GM19397 (cell line): Measurements from ENCODE around the gene CAMK1.

Experiments
- ATAC-seq: cut with Tn5 transposase; IDR thresholded peaks from one replicate; pipeline ENCODE4 v1.9.1; 2021; ENCODE audit warnings: mild to moderate bottlenecking, moderate library complexity; ENCODE audit not compliant: unreplicated experiment

CAMK1 gene

DNA sequence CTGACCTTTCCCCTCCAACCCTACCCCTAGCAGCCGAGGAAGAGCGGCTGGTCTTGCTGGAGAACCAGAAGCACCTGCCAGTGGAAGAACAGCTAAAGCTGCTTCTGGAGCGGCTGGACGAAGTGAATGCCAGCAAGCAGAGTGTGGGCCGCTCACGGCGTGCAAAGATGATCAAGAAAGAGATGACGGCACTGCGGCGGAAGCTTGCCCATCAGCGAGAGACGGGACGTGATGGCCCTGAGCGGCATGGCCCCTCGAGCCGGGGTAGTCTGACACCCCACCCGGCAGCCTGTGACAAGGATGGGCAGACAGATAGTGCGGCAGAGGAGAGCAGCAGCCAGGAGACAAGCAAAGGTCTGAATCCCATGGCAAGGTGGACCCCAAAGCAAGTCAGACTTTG, 26.2 kb downstream of the CAMK1 start:
- ATAC-seq = no peak

DNA sequence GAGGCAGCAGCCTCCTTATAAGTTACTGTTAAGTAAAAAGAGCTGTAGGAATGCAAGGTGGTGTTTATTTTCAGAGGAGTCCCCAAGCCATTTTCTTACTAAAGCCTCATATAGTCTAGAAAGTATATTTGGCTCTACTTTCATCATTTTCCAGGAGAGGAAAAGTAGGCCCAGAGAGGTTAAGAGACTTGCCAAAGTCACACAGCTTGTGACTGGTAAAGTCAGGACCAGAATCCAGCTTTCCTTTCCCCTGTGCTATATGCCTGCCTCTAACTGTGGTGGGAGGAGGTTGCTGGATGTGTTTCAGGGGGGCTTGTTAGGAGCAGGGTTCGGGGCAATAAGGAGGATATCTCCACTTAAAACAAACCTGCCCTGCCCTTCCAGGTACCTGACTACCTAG, 27.2 kb downstream of the CAMK1 start:
- ATAC-seq = no peak

DNA sequence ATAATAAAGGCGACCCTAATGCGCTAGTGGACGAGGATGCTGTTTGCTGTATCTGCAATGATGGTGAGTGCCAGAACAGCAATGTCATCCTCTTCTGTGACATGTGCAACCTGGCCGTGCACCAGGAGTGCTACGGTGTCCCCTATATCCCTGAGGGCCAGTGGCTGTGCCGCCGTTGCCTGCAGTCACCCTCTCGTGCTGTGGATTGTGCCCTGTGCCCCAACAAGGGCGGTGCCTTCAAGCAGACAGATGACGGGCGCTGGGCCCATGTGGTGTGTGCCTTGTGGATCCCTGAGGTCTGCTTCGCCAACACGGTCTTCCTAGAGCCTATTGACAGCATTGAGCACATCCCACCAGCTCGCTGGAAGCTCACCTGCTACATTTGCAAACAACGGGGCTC, 30.6 kb downstream of the CAMK1 start:
- no peak for ATAC-seq

DNA sequence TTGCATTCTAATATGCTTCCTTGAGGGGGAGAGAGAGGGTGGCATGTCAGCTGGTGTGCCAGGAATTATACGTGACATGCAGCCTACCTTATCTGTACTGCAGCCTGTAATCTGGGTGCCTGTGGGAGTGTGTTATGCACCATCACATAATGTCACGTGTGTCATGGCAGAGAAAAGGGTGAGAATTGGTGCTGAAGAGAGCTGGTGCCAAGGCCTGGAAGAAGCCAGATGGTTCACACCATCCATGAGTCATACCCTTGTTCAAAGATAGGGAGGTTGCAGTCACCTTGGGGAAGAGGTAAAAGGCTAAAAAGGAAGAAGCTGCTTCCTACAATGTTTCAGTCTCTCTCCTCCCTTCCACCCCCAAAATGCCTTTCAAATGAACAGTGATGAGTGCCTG, 32.9 kb downstream of the CAMK1 start:
- ATAC-seq = no peak

DNA sequence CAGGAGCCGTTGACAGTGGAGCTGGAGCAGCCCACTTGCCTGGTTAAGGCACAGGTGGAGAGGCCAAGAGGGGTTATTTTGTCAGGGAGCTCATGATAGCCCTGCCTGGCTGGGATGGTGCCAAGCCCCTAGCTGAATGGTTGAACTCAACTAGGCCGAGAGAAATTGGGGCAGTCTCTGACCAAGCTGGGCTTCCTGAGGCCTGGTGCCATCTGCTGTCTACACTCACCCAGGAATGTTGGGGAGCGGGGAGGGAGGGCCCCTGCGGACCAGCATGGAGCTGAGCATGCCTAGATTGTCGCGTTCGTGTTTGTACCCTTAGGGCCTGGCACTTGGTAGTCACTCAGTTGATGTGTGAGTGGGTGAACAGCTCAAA, 37.0 kb downstream of the CAMK1 start:
- no peak for ATAC-seq

DNA sequence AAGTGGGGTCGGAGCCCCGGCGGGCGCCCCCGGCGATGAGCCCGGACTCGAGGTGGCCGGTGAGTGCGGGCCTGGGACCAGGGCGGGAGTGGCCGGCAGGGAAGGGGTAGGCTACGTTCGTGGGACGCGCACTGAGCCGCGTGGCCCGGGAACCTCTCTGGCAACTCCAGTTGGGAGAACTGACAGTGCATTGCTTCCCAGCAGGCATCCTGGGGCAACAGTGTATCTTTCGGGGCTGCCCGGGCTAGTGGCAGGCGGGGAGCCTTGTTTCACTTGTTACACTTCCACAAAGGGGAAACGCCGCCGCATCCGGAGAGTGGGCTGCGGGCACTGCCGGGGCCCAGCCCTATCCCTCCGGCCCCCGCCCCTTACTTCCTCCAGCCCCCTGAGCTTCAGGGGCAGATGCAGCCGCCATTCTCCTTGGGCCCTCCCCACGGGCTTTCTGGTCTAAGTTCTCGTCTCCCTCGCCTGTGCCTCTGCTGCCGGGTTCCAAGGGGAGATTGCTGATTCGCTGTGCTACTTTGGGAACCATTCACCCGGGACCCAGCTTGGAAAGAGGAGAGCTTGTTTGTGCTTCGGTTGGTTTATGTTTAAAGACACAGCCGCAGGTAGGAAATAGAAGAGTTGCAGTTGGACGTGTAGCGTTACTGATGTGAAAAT, 37.5 kb downstream of the CAMK1 start:
- peak; percentile 5 for ATAC-seq

DNA sequence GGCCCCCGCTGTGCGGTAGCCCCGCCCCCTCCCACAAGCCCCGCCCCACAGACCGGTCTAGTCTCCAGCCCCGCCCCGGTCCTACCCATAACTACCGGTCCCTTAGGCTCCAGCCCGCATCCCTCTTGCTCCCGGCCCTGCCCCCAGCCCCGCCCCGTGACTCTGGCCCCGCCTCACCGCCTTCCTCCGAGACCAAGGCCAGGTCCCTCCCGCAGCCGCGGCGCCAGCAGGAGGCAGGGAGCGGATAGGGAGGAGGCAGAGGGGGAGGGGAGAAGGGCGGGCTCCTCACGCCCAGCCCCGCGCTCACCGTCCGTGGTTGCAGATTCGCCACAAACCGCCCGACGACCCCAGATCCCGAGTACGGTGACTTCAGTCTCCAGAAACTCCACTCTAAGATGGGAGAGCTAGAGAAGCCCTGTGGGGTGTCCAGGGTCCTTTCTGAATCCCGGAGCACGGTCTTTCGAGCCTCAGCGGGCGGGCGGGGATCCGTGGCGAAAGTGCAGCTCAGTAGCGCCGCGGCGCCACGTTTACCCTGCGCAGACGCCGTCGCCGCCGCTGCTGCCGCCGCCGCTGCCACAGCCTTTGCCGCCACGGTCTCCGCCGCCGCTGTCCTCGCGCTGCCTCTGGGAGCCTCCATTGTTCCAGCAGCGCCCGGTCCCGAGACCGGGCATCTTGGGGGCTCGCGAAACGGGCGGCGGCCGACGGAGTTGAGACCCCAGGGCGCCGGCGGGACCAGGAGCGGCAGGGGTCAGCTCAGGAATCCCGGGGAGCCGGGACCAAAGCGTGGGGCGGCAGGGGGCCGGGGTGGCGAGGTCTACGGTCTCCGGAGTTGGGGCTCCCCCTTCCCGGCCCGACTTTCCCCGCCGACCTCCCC, 38.3 kb downstream of the CAMK1 start, which contains the start of gene BRPF1:
BRPF1 (plus strand) TSS at position 530 of the 874 bp plus-strand sequence. CDS start 2,406 bp downstream, outside the sequence.
- peak; percentile 91 for ATAC-seq

DNA sequence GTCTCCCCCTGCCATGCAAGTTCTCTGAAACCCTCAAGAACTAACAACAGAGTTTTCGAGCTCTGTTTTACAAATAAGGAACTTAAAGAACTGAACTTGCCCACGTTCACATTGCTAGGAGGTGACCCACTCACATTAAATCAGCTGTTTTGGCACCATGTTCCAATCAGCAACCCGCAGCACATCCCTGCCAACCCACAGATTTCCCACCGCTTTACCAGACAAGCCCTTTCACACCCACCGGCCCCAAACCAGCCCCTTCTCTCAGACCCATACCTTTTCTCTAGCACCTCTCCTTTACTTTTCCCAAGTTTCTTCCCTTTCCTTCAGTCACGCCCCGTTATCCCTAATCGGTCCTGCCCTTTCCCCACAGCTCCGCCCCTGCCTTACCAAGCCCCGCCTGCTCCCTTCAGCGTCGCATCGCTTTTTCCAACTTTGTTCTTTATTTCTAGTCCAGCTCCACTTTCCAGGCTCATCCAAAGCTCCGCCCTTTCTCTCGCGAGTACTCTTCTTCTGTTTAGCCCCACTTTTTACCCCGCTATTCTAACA, 39.0 kb downstream of the CAMK1 start:
- peak; percentile 36 for ATAC-seq

DNA sequence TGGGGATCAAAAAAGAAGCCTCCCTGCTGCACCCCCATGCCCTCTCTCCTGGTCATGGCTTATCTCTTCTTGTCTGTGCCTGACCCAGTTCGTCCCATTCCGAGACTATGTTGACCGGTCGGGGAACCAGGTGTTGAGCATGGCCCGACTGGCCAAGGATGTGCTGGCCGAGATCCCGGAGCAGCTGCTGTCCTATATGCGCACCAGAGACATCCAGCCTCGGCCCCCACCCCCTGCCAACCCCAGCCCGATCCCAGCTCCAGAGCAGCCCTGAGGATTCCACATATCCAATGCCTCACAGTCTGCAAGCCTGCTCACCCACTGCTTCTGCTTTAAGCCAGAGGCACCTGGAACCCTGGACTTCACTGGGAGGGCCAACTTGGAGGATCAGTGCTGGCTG, 40.3 kb downstream of the CAMK1 start:
- no peak for ATAC-seq

DNA sequence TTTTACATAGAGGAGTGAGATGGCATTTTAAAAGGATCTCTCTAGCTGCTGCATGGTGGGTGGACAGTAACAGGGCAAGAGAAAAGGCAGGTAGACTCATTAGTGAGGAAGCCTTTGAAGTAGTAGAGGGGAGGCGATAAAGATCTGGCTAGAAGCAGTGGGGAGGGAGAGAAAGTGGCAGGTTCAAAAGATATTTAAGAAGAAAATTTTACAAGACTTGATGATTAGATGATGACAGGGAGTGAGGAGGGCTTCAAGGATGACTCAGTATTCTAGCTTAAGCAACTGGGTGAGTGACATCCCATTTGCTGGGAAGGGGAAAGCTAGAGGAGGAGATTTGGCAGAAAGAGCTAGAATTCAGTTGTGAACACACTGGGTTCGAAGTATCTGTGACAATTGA, 42.0 kb downstream of the CAMK1 start:
- no peak for ATAC-seq

DNA sequence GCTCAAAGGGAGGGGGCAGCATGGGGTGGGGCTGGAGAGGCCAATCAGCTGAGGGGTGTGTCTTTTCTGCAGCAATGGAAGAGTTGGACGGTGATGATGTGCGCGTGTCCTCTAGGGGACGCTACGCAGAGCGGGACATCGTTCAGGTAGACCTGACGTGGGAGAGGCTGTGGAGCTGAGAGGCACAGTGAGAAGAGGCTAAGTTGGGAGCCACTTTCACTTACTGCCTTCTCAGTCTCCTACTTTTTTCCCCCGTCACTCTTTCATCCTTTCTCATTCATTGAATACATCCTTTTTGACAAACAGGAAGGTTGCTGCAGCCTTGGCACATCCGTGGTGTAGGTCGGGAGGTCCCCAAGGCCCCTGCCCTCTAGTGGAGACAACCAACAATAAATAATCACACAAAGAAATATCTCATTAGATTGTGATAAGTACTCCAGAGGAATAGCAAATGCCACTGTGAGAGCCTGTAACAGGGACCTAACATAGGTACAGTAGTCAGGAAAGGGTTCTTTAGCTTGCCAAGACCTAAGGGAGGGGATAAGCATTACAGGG, 42.6 kb downstream of the CAMK1 start:
- no peak for ATAC-seq

DNA sequence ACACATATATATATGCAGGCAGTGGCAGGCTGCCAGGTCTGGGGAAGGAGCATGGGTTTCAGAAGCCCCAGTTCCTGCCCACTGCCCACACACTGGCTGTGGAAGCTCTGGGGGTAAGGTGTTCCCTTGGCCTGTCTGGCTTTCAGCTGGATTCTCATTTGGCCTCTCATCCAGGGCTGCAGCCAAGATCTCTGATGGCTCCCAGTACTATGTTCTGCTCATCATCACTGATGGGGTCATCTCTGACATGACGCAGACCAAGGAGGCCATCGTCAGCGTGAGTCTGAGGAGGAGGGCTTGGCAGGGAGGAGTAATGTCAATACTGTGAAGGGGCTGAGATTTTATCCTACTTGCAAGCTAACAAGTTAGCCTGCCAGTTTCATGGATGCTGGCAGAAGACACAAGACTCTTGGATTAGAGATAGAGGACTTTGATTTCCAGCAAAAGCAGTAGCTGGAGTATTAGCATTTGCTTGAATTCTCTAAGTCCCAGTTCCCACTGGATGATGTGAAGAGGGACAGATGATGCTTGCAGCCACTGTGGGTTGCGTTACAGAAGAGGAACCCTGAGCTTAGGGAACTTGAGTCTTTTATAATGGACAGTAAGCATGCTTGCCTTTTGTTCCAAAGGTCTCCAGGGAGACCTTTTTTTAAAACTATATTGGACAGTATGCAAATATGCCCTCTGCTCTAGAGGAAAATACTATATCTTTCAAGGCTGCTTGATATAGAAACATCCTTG, 43.8 kb downstream of the CAMK1 start:
- ATAC-seq = no peak

DNA sequence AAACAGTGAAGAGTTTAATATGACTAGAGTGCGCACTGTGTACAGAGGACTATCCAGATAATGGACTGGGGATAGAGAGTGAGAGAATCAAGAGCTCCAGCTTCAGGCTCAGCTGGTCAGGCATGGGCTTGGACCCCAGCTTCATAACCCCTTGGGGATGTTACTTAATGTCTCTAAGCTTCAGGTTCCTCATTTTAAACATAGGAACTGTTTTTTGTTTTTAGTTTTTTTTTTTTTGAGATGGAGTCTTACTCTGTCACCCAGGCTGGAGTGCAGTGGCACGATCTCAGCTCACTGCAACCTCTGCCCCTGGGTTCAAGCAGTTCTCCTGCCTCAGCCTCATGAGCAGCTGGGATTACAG, 48.1 kb downstream of the CAMK1 start:
- ATAC-seq = no peak

DNA sequence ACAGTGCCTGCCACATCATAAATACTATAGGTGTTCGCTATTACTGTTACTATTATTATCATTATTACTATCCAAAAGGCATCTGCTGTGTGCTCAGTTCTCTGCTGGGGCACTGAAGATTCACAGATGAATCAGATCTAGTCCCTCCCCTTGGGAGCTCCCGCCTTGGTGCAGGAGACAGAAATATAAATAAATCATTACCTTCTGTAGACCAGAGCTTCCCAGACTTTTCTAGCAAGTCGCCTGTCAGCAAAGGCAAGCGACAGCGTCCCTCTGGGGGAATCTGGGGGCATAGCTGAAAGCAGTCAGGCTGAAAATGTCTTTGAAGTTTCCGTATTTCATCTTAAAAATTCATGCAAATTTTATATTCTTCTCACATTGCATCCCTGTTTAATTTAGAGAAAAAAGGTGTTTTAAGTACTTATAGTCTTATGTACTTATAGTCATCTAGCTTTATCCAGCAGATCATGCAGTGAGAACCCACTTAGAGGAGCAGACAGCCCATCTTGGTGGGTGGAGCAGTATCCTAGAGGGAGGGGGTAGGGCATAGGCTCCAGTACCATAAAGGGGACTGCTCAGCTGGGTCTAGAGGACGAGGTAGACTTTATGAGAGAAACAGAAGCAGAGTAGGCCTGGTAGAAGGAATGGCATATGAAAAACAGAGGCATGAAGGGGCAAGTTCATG, 48.6 kb downstream of the CAMK1 start:
- no peak for ATAC-seq

DNA sequence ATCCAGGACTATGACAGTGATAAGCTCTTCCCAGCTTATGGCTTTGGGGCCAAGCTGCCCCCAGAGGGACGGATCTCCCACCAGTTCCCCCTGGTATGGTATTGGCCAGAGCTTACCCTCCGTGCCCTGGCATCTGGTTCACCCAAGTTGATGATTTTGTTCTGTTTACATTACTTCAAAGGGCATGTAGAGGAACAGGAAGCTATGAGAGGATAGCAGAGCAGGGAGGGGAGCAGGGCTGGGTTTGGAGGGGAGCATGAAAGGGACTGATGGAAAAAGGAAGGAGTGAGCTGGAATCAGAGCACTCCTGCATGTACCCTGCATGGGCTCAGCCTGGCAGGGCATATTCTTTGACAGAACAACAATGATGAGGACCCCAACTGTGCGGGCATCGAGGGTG, 51.6 kb downstream of the CAMK1 start:
- no peak for ATAC-seq

DNA sequence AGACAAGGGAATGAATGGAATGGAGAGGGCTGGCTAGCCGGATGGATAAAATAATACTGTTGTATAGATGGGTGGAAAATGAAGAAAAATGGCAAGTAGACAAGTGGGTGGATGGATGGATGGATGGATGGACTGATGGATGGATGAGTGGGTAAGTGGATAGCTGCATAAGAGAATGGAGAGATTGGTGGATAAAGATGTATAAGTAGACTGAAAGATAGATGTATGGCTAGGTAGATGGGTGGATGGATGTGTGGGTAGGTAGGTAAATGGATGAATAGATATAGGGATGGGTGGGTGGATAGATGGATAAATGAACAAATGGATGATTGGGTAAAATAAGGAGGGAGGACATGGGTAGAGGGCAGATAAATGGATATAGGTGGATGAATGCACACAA, 52.2 kb downstream of the CAMK1 start:
- ATAC-seq = no peak

DNA sequence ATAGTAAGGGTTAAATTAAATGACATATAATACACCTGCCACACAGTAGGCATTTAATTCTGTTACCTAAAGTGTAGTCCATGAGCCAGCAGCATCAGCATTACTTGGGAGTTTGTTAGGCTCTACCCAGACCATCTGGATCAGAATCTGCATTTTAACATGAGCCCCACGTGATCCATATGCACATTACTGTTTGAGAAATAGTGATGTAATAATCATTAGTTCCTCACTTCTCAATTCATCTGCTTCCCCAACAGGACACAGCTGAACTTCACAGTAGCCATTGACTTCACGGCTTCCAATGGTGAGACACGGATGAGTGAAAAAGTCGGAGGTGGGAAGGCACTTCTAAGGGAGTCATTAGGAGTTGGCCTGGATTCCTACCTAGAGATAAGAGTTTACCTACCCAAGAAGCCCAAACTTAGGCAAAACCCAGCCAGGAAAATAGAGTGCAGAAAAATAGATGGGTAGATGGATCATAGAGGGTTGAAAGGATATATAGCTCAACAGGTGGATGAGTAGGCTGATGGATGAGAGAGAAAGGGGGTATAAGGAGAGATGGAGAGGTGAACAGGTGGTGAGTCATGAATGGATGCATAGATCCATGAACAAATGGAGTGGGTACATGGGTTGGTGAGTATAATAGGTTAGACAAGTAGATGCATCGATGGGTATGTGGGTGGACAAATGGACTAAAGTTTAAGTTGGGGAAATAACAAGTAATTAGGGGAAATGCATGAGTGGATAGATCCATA, 52.8 kb downstream of the CAMK1 start:
- ATAC-seq = no peak

DNA sequence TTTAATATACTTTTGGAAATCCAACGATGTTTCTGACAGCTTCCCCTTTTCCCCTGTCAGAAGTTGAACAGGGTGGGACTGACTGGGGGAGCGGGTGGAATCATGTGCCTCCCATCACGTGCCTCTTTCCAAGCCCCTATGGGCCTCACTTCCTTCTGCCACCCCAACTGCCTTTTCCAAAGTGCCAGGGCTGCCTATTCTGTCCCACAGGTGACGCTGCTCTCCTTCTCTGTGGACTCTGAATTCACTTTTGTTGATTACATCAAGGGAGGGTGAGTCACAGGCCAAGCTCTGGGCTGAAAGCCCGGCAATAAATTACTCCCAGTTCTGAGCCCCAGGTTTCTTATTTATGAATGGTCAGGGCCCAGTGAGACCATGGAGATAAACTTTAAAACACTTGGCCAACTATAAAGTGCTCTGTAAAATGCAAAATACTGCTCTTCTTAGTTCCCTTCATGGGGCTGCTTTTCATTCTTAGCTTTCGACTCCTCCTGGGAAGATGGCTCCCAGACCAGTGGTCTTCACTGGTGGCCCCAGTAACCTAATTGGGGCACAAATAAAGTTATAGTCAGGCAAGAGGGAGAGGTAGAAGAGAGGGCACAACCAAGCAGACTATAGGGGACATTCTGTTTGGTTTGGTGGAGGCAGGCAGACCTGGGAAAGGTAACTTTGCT, 53.8 kb downstream of the CAMK1 start:
- ATAC-seq = no peak

DNA sequence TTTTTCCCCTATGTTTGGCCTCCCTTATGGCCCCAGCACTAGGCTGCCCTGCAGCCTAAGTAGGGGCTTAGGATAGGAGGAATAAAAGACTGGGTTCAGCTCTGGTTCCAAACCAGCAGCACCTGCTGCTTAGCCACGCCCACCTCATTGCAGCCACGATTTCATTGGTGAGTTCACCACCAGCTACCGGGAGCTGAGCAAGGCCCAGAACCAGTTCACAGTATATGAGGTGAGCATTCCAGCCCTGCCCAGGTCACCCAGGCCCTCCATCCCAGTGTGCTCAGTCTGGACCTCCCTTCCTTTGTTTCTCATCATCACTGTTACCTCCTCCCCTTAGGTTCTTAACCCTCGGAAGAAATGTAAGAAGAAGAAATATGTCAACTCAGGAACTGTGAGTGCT, 54.6 kb downstream of the CAMK1 start:
- ATAC-seq = no peak
